Ectodermal cell (in vitro differentiated cells): Measurements from ENCODE around the gene ZNF407.

Experiments used
- H3K27ac ChIP-seq: 2 replicates; pipeline ENCODE4 v1.7.0; 2013; ENCODE audit warnings: mild to moderate bottlenecking, low read depth, low read length; ENCODE audit not compliant: insufficient read depth, poor library complexity, severe bottlenecking
- H3K27me3 ChIP-seq: 2 replicates; pipeline ENCODE4 v1.7.0; 2013; ENCODE audit warnings: mild to moderate bottlenecking, low read length; ENCODE audit not compliant: insufficient read depth, control insufficient read depth, poor library complexity, severe bottlenecking
- H3K36me3 ChIP-seq: one replicate; pipeline ENCODE4 v1.7.0; 2013; ENCODE audit warnings: low read length; ENCODE audit not compliant: control insufficient read depth, insufficient read depth
- H3K4me1 ChIP-seq: one replicate; pipeline ENCODE4 v1.7.0; 2013; ENCODE audit warnings: low read length; ENCODE audit not compliant: control insufficient read depth, insufficient read depth
- H3K4me3 ChIP-seq: 2 replicates; pipeline ENCODE4 v1.7.0; 2013; ENCODE audit warnings: low read depth, low read length, control low read depth; ENCODE audit not compliant: insufficient read depth
- H3K9me3 ChIP-seq: 2 replicates; pipeline ENCODE4 v1.7.0; 2013; ENCODE audit warnings: mild to moderate bottlenecking, low read length, moderate library complexity; ENCODE audit not compliant: control insufficient read depth
- whole genome bisulfite sequencing, 2 experiments: methylation state at CpG; one replicate each; pipeline ENCODE4 v1.1.7; 2013; ENCODE audit warnings: missing lambda C conversion rate in 2 of 2; 5-methylcytosine and 5-hydroxymethylcytosine counted together

The ZNF407 gene

GRCh38 chr18:74980669-74981068 lies 383.0 kb downstream of the ZNF407 start:
- no peak overlapping the region for H3K4me3 ChIP-seq
- WGBS, 2 experiments: 94 to 97% methylated on average over 6 of the region's 6 CpGs
- no peaks in the 10 kb centered on the region for H3K36me3 ChIP-seq
- H3K4me1 ChIP-seq: no peaks in the 10 kb centered on the region
- no peak overlapping the region for H3K27ac ChIP-seq
- no peaks in the 10 kb centered on the region for H3K27me3 ChIP-seq
- no peaks in the 10 kb centered on the region for H3K9me3 ChIP-seq

GRCh38 chr18:74981476-74981875 lies 383.8 kb downstream of the ZNF407 start:
- no peak overlapping the region for H3K27ac ChIP-seq
- H3K36me3 ChIP-seq: no peaks in the 10 kb centered on the region
- H3K4me3 ChIP-seq: no peak overlapping the region
- WGBS, 2 experiments: 96 to 98% methylated on average over 8 to 9 of the region's 9 CpGs
- no peaks in the 10 kb centered on the region for H3K4me1 ChIP-seq
- H3K27me3 ChIP-seq: no peaks in the 10 kb centered on the region
- no peaks in the 10 kb centered on the region for H3K9me3 ChIP-seq

GRCh38 chr18:74982946-74983635 lies 385.4 kb downstream of the ZNF407 start:
- Histone ChIP-seq H3K9me3 (no peaks in the 10 kb centered on the region), H3K27ac (no peak overlapping the region), H3K4me1 (no peaks in the 10 kb centered on the region), H3K27me3 (no peaks in the 10 kb centered on the region), H3K4me3 (no peak overlapping the region), H3K36me3 (no peaks in the 10 kb centered on the region)
- 92 to 98% methylated on average over 5 to 6 of the region's 6 CpGs for WGBS, 2 experiments

- Histone ChIP-seq H3K9me3 (no peaks in the 10 kb centered on the region), H3K4me3 (no peak overlapping the region), H3K27me3 (no peaks in the 10 kb centered on the region), H3K4me1 (peaks cover 6% of the 10 kb centered on the region), H3K27ac (no peak overlapping the region), H3K36me3 (no peaks in the 10 kb centered on the region)
- WGBS, 2 experiments: 95 to 98% methylated on average over 3 to 4 of the region's 4 CpGs
Observed at GRCh38 chr18:74989134-74989533, 391.5 kb downstream of the ZNF407 start.

GRCh38 chr18:74990563-74991081 lies 393.0 kb downstream of the ZNF407 start:
- no peaks in the 10 kb centered on the region for H3K36me3 ChIP-seq
- H3K27ac ChIP-seq: no peak overlapping the region
- H3K4me3 ChIP-seq: no peak overlapping the region
- H3K9me3 ChIP-seq: no peaks in the 10 kb centered on the region
- WGBS, 2 experiments: 75 to 77% methylated on average over 4 of the region's 4 CpGs
- H3K4me1 ChIP-seq: peaks cover 6% of the 10 kb centered on the region
- no peaks in the 10 kb centered on the region for H3K27me3 ChIP-seq

- H3K4me1 ChIP-seq: peaks cover 6% of the 10 kb centered on the region
- no peak overlapping the region for H3K27ac ChIP-seq
- no peaks in the 10 kb centered on the region for H3K9me3 ChIP-seq
- no peaks in the 10 kb centered on the region for H3K36me3 ChIP-seq
- WGBS, 2 experiments: 86 to 89% methylated on average over 19 of the region's 19 CpGs
- no peak overlapping the region for H3K4me3 ChIP-seq
- H3K27me3 ChIP-seq: no peaks in the 10 kb centered on the region
Observed at GRCh38 chr18:74994502-74995418, 397.1 kb downstream of the ZNF407 start.

- no peaks in the 10 kb centered on the region for H3K27me3 ChIP-seq
Observed at GRCh38 chr18:74995419-74995736, 397.7 kb downstream of the ZNF407 start.

GRCh38 chr18:74996055-74996454 lies 398.4 kb downstream of the ZNF407 start:
- no peaks in the 10 kb centered on the region for H3K9me3 ChIP-seq
- H3K27me3 ChIP-seq: no peaks in the 10 kb centered on the region
- 89 to 90% methylated on average over 6 of the region's 6 CpGs for WGBS, 2 experiments
- H3K27ac ChIP-seq: no peak overlapping the region
- no peaks in the 10 kb centered on the region for H3K4me1 ChIP-seq
- H3K4me3 ChIP-seq: no peak overlapping the region
- H3K36me3 ChIP-seq: no peaks in the 10 kb centered on the region

More at GRCh38 chr18:74995419-74995736, 397.7 kb downstream of the ZNF407 start:
- Histone ChIP-seq H3K9me3 (no peaks in the 10 kb centered on the region), H3K27ac (no peak overlapping the region), H3K4me3 (no peak overlapping the region), H3K4me1 (peaks cover 6% of the 10 kb centered on the region), H3K36me3 (no peaks in the 10 kb centered on the region)
- WGBS, 2 experiments: 94 to 100% methylated on average over 2 of the region's 2 CpGs

- Histone ChIP-seq H3K9me3 (no peaks in the 10 kb centered on the region), H3K27ac (no peak overlapping the region), H3K4me3 (no peak overlapping the region), H3K27me3 (no peaks in the 10 kb centered on the region), H3K4me1 (no peaks in the 10 kb centered on the region), H3K36me3 (no peaks in the 10 kb centered on the region)
- WGBS, 2 experiments: 86 to 91% methylated on average over 5 to 6 of the region's 6 CpGs
Observed at GRCh38 chr18:74996996-74997395, 399.3 kb downstream of the ZNF407 start.

- Histone ChIP-seq H3K4me3 (no peak overlapping the region), H3K4me1 (no peaks in the 10 kb centered on the region), H3K36me3 (no peaks in the 10 kb centered on the region), H3K27me3 (no peaks in the 10 kb centered on the region), H3K27ac (no peak overlapping the region), H3K9me3 (no peaks in the 10 kb centered on the region)
- 86 to 88% methylated on average over 3 of the region's 3 CpGs for WGBS, 2 experiments
Observed at GRCh38 chr18:75000920-75001319, 403.2 kb downstream of the ZNF407 start.
